Heart left ventricle (tissue), 16 donors: Measurements from ENCODE around the gene RAP2C. TPM values are rescaled to one million over a fixed set of nuclear protein-coding genes. Genes with fewer than 3 reads are reported as not detected.
A peak's percentile ranks its signal among the peaks of the same experiment; 100 is the strongest.

Source experiments
- ATAC-seq, 4 donors: fragments of 200-7000 bp; cut with Tn5 transposase; one replicate each; pipeline ENCODE4 v1.9.1; 2020 to 2022; ENCODE audit warnings: moderate library complexity in 4 of 4, mild to moderate bottlenecking in 3 of 4, moderate number of reproducible peaks in 1 of 4
- DNase-seq, 5 donors: peaks; one replicate each; pipeline ENCODE4 v3.0.0-alpha.2; 2020
- H3K27ac ChIP-seq, 12 donors: fragments of 200-600 bp; sonication (generic) in 4 of 12; one replicate each; pipeline versions ENCODE4 v1.5.0 to v1.8.0; 2016 to 2022; ENCODE audit warnings: mild to moderate bottlenecking in 2 of 12
- H3K27me3 ChIP-seq, 9 donors: fragments of 200-600 bp; sonication (generic) in 2 of 9; one replicate each; pipeline versions ENCODE4 v1.5.1 to v1.8.0; 2016 to 2022; ENCODE audit warnings: mild to moderate bottlenecking in 3 of 9
- H3K36me3 ChIP-seq, 9 donors: fragments of 200-600 bp; sonication (generic) in 2 of 9; one replicate each; pipeline versions ENCODE4 v1.5.0 to v1.8.0; 2018 to 2022; ENCODE audit warnings: mild to moderate bottlenecking in 2 of 9
- H3K4me1 ChIP-seq, 12 donors: fragments of 200-600 bp; sonication (generic) in 4 of 12; one replicate each; pipeline versions ENCODE4 v1.5.0 to v1.8.0; 2016 to 2022; ENCODE audit warnings: mild to moderate bottlenecking in 3 of 12
- H3K4me3 ChIP-seq, 12 donors: fragments of 200-600 bp; sonication (generic) in 4 of 12; one replicate each; pipeline versions ENCODE4 v1.5.0 to v1.8.0; 2017 to 2022; ENCODE audit warnings: mild to moderate bottlenecking in 9 of 12, moderate library complexity in 4 of 12
- H3K9me3 ChIP-seq, 12 donors: fragments of 200-600 bp; sonication (generic) in 4 of 12; one replicate each; pipeline versions ENCODE4 v1.5.0 to v1.8.0; 2016 to 2022; ENCODE audit warnings: mild to moderate bottlenecking in 1 of 12
- POLR2A ChIP-seq, 2 donors: fragments of 450-650 bp; IDR thresholded peaks; one replicate each; pipeline ENCODE4 v1.6.1; 2017; ENCODE audit warnings: antibody characterized with exemption in 2 of 2, mild to moderate bottlenecking in 2 of 2, moderate library complexity in 2 of 2
- WGBS, 4 donors: extraction: QIAGEN DNeasy Blood & Tissue Kit in 2 of 4; methylation state at CpG; one replicate each; pipeline versions ENCODE4 v1.1.5 to v1.1.7; 2013 to 2018; 5-methylcytosine and 5-hydroxymethylcytosine counted together
- intact Hi-C, 10 donors: fragments of 100-400 bp; cut with DNase I; formaldehyde crosslinking; loops; one replicate each; pipeline versions ENCODE4 v1.11.1 to v1.14.2; 2022
- polyA plus RNA-seq, 2 donors: library from polyadenylated mRNA; stranded (reverse); fragments of 200-250 nt; gene quantifications; one replicate each; pipeline ENCODE4 v1.2.3, GENCODE V29; 2013
- total RNA-seq, 9 donors: library from RNA; depleted of rRNA in 2 of 9; stranded (reverse); fragments of >200 nt in 2 of 9; fragmentation: NEBNext Ultra II Directional in 3 of 9; extraction: Animal tissue kit (Norgen Biotek cat#: 25700) in 3 of 9; gene quantifications; one replicate each; pipeline versions ENCODE4 v1.1.0 to v1.2.4, GENCODE V29; 2016 to 2023
- TF ChIP-seq, protein P1 (sequence below), 12 donors: fragments of 200-600 bp; sonication (generic) in 4 of 12; IDR thresholded peaks; one replicate each; pipeline versions ENCODE4 v1.5.0 to v1.8.0; 2018 to 2022; ENCODE audit warnings: antibody characterized with exemption in 12 of 12, mild to moderate bottlenecking in 5 of 12
- donor health status: ischemic (EF 13 %, LVEDD 7.1; RV severe dilation, severe dysfunction).
- donor health status: healthy with polysubstance abuse.
- donor health status: DM: no; HTN: yes; CAD: no.
- donor health status: DM: no; HTN: no; CAD: no.
- donor health status: ischemic (EF 25% LVEDD 6.9; RV normal size, moderate dysfunction).
- donor health status: ischemic (EF 25% LVEDD 5.7; RV mildly dilated, moderate dysfunction).
- donor health status: healthy.
- donor health status: DM: yes; HTN: yes; CAD: no.
- donor health status: ischemic (EF 35%, LVEDD 5.7; RV mildly dilated, moderate dysfunction).
- donor health status: nonischemic (EF 11% LVEDD 7.7; RV severe dilation, severe dysfunction).
- donor health status: DM: yes; HTN: yes; CAD: no.
- donor health status: PGD.
- donor health status: ischemic (EF 29% LVEDD 5.4; RV normal size, mild dysfunction).
- donor health status: nonischemic (EF 23%, LVEDD 6.1; RV moderate dilation, normal function).

Gene RAP2C
- total and polyA plus RNA-seq, 11 donors, result 8.2 to 23.6 (median 15.8) TPM

DNA sequence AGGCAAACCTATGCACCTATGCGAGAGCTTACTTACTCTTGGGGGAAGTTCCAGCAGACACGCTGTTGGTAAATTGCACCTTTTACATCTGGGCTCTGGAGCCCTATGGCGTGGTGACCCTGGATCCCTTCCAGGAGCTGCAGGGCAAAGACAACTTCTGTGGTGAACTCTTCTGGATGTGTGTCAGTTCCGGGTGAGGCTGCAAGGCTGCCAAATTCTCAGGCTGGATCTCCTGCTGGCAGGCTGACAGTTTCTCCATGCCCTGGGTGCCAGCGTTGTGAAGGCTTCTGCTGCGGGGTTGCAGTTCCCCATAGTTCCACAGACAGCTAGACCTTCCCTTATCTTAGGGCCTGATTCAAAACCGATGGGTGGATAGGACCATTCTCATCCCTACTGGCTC lies 37.9 kb downstream of the RAP2C start:
- H3K27me3 ChIP-seq, result peaks cover 0 to 5% (median 0%) of the 10 kb centered on the region in 9 donors
- no peaks in the 10 kb centered on the region for H3K9me3 ChIP-seq
- H3K27ac ChIP-seq, result no peak overlapping the region
- DNase-seq, result peak in 3 of 5 donors; percentile 6 to 34 (median 23)
- H3K4me1 ChIP-seq, result no peaks in the 10 kb centered on the region
- no peak overlapping the region for H3K4me3 ChIP-seq
- TF ChIP-seq, protein P1, sequence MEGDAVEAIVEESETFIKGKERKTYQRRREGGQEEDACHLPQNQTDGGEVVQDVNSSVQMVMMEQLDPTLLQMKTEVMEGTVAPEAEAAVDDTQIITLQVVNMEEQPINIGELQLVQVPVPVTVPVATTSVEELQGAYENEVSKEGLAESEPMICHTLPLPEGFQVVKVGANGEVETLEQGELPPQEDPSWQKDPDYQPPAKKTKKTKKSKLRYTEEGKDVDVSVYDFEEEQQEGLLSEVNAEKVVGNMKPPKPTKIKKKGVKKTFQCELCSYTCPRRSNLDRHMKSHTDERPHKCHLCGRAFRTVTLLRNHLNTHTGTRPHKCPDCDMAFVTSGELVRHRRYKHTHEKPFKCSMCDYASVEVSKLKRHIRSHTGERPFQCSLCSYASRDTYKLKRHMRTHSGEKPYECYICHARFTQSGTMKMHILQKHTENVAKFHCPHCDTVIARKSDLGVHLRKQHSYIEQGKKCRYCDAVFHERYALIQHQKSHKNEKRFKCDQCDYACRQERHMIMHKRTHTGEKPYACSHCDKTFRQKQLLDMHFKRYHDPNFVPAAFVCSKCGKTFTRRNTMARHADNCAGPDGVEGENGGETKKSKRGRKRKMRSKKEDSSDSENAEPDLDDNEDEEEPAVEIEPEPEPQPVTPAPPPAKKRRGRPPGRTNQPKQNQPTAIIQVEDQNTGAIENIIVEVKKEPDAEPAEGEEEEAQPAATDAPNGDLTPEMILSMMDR (IDR thresholded peaks at IDR 0.05), result no peak
- TF ChIP-seq POLR2A (IDR thresholded peaks at IDR 0.05), result no peak
- no peaks in the 10 kb centered on the region for H3K36me3 ChIP-seq
- intact Hi-C loops, result no loop called here
- ATAC-seq, result peak in 1 of 4 donors; percentile 38
- 60 to 76% (median 73%) methylated on average over 6 to 7 of the region's 7 CpGs for WGBS, 4 donors

DNA sequence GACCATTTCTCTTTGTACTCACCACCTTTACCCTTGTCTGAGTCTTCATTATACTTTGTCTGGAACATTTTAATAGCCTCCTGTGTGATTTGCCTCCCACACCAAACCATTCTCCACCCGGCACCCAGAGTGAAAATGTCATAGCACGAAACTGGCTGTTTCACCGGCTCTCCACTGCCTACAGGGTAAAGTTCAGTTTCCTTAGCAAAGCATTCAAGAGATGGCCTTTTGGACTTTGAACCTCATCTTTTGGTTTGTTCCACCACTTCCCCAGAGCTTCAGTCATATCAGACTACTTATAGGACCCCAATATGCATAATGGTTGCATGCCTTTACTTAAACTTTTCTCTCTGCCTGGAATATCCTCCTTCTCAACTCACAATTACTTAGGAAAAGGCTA lies 38.3 kb downstream of the RAP2C start:
- ATAC-seq (no peak), DNase-seq (no peak)
- no peak for TF ChIP-seq POLR2A (IDR thresholded peaks at IDR 0.05)
- TF ChIP-seq, protein P1 (IDR thresholded peaks at IDR 0.05), result no peak
- Histone ChIP-seq H3K27me3 (peaks cover 0 to 5% (median 0%) of the 10 kb centered on the region in 9 donors), H3K27ac (no peak overlapping the region), H3K9me3 (no peaks in the 10 kb centered on the region), H3K36me3 (no peaks in the 10 kb centered on the region), H3K4me3 (no peak overlapping the region), H3K4me1 (no peaks in the 10 kb centered on the region)
- WGBS, 4 donors, result 82 to 99% (median 93%) methylated on average over 3 of the region's 3 CpGs
- intact Hi-C loops, result no loop called here

DNA sequence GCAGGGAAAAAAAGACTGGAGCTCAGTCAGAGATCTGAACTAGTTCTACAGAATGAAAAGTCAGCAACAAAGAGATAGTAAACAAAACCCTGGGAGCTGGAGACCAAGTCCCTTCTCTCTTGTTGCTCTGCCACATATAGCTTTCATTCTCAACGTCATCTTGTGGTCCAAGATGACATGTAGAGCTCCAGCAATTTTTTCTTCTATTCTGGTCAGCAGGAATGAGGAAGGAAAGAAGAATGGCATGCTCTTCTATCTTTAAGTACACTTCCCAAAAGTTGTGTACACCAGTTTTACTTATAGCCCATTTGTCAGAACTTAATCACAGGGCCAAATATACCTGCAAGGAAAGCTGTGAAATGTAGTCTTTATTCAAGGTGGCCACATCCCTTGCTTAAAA lies 45.6 kb downstream of the RAP2C start:
- H3K4me1 ChIP-seq, result no peaks in the 10 kb centered on the region
- no peaks in the 10 kb centered on the region for H3K36me3 ChIP-seq
- intact Hi-C loops, result loop anchor here in 2 of 10 donors (5.0 kb wide), 2 partner anchors 44 to 49 kb away; partner anchors contain the start of gene RAP2C (in 1 of the 2)
- H3K27ac ChIP-seq, result no peak overlapping the region
- H3K4me3 ChIP-seq, result no peak overlapping the region
- peaks cover 0 to 30% (median 0%) of the 10 kb centered on the region in 9 donors for H3K27me3 ChIP-seq
- DNase-seq, result no peak
- no peaks in the 10 kb centered on the region for H3K9me3 ChIP-seq
- 39 to 92% (median 71%) methylated on average over 1 of the region's 1 CpG for WGBS, 4 donors
- ATAC-seq, result no peak
- no peak for TF ChIP-seq POLR2A (IDR thresholded peaks at IDR 0.05)
- TF ChIP-seq, protein P1 (IDR thresholded peaks at IDR 0.05), result no peak

DNA sequence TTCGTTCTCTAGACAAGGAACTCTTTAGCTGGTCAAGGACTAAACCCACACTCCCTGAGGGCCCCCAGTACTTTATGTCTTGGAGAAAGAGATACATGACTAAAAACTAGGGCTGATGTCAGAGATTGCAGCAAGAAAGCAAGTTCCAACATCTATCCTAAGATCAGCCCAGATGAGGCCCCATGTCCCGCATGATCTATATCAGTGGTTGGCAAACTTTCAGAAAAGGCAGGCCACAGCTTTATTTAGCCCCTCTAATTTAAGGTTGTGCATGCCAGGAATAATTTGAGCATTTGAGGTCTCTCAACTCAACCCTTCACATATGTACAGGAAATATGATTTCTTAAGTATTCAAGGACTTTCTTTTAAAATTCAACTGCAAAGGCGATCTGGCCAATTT lies 47.4 kb downstream of the RAP2C start:
- 65 to 77% (median 66%) methylated on average over 3 of the region's 3 CpGs for WGBS, 4 donors

More for the DNA sequence above, 47.4 kb downstream of the RAP2C start:
- DNase-seq (no peak), ATAC-seq (no peak)
- TF ChIP-seq, protein P1 (IDR thresholded peaks at IDR 0.05), result no peak
- no peak for TF ChIP-seq POLR2A (IDR thresholded peaks at IDR 0.05)
- Histone ChIP-seq H3K27me3 (peaks cover 0 to 36% (median 0%) of the 10 kb centered on the region in 9 donors), H3K9me3 (no peaks in the 10 kb centered on the region), H3K27ac (no peak overlapping the region), H3K36me3 (no peaks in the 10 kb centered on the region), H3K4me3 (no peak overlapping the region), H3K4me1 (no peaks in the 10 kb centered on the region)
- intact Hi-C loops, result loop anchor here in 4 of 10 donors (2.0 to 5.0 kb wide), 3 partner anchors 45 to 50 kb away; partner anchors contain the start of gene RAP2C (in 3 of the 4)
